Sigmoid colon (tissue), 7 donors: ENCODE results near the gene PARP6. TPM values are rescaled to one million over a fixed set of nuclear protein-coding genes. Genes with fewer than 3 reads are reported as not detected.
A peak's percentile ranks its signal among the peaks of the same experiment; 100 is the strongest.

Source experiments
- DNase-seq: peaks from one replicate; pipeline ENCODE4 v3.0.0-alpha.2; 2019
- H3K27ac ChIP-seq, 4 donors: fragments of 200-600 bp; sonication (generic); one replicate each; pipeline ENCODE4 v1.5.1; 2016 to 2019; ENCODE audit warnings: mild to moderate bottlenecking in 1 of 4
- H3K27me3 ChIP-seq, 3 donors: fragments of 200-600 bp; sonication (generic); one replicate each; pipeline ENCODE4 v1.5.1; 2019; ENCODE audit warnings: mild to moderate bottlenecking in 1 of 3
- H3K36me3 ChIP-seq, 4 donors: fragments of 200-600 bp; sonication (generic); one replicate each; pipeline ENCODE4 v1.5.1; 2016 to 2019
- H3K4me1 ChIP-seq, 4 donors: fragments of 200-600 bp; sonication (generic); one replicate each; pipeline ENCODE4 v1.5.1; 2017 to 2019
- H3K4me3 ChIP-seq, 4 donors: fragments of 200-600 bp; sonication (generic); one replicate each; pipeline ENCODE4 v1.5.1; 2017 to 2019; ENCODE audit warnings: mild to moderate bottlenecking in 2 of 4, moderate library complexity in 1 of 4
- H3K9me3 ChIP-seq, 4 donors: fragments of 200-600 bp in 3 of 4; sonication (generic) in 3 of 4; one replicate each; pipeline versions ENCODE4 v1.5.1 to v1.6.1; 2013 to 2019
- EP300 ChIP-seq, 4 donors: sonication (generic); formaldehyde crosslinking; IDR thresholded peaks; one replicate each; pipeline ENCODE4 v1.6.1; 2017; ENCODE audit warnings: antibody characterized with exemption in 4 of 4
- POLR2A ChIP-seq, 2 donors: fragments of 450-650 bp; IDR thresholded peaks; one replicate each; pipeline ENCODE4 v1.6.1; 2016; ENCODE audit warnings: antibody characterized with exemption in 2 of 2, mild to moderate bottlenecking in 2 of 2, moderate library complexity in 2 of 2
- POLR2AphosphoS5 ChIP-seq, 4 donors: sonication (generic); formaldehyde crosslinking; IDR thresholded peaks; one replicate each; pipeline ENCODE4 v1.6.1; 2017; ENCODE audit warnings: antibody characterized with exemption in 4 of 4
- WGBS, 2 donors: extraction: QIAGEN DNeasy Blood & Tissue Kit; methylation state at CpG; one replicate each; pipeline ENCODE4 v1.1.7; 2013; 5-methylcytosine and 5-hydroxymethylcytosine counted together
- intact Hi-C: fragments of 100-400 bp; cut with DNase I; formaldehyde crosslinking; loops from one replicate; pipeline ENCODE4 v1.15.1; 2023
- polyA plus RNA-seq, 3 donors: library from polyadenylated mRNA; stranded (reverse); fragments of 200-250 nt; gene quantifications; one replicate each; pipeline ENCODE4 v1.2.3, GENCODE V29; 2013
- total RNA-seq, 4 donors: library from RNA; depleted of rRNA; stranded (reverse); fragments of >200 nt; gene quantifications; one replicate each; pipeline ENCODE4 v1.1.0, GENCODE V29; 2016
- TF ChIP-seq, protein P1 (sequence below), 4 experiments: fragments of 450-650 bp in 3 of 4; fragments of 200-600 bp in 1 of 4; IDR thresholded peaks; one replicate each; pipeline ENCODE4 v1.5.1; 2016 to 2019; ENCODE audit warnings: antibody characterized with exemption in 4 of 4, mild to moderate bottlenecking in 3 of 4, moderate library complexity in 2 of 4
- donor health status: healthy with polysubstance abuse.
- donor health status: Bipolar disorder and iron deficiency.
- donor health status: healthy.

PARP6 gene
- total and polyA plus RNA-seq, 7 donors = 12.5 to 103 (median 41.5) TPM

DNA sequence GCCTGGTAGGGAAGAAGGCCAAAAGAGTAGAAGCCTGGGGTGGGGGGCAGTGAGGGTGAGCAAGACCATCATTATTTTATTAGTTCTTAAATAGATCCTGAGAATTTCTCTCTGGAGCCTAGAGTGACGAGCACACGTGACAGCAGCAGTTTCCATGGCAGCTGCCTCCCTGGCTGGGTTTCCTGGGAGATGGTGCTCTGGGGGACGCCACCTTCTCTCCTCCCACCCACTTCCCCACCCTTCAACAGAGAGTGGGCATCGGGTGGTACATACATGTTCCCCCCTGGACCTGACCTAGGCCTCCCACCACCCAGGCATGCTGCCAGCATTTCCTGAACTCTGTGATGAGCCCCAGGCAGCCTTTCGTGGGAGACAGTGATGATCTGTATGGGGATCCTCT is 34.7 kb upstream of the PARP6 start:
- TF ChIP-seq, protein P1, sequence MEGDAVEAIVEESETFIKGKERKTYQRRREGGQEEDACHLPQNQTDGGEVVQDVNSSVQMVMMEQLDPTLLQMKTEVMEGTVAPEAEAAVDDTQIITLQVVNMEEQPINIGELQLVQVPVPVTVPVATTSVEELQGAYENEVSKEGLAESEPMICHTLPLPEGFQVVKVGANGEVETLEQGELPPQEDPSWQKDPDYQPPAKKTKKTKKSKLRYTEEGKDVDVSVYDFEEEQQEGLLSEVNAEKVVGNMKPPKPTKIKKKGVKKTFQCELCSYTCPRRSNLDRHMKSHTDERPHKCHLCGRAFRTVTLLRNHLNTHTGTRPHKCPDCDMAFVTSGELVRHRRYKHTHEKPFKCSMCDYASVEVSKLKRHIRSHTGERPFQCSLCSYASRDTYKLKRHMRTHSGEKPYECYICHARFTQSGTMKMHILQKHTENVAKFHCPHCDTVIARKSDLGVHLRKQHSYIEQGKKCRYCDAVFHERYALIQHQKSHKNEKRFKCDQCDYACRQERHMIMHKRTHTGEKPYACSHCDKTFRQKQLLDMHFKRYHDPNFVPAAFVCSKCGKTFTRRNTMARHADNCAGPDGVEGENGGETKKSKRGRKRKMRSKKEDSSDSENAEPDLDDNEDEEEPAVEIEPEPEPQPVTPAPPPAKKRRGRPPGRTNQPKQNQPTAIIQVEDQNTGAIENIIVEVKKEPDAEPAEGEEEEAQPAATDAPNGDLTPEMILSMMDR (IDR thresholded peaks at IDR 0.05) = no peak
- no peaks in the 10 kb centered on the region for H3K9me3 ChIP-seq
- DNase-seq = peak; percentile 7
- H3K4me3 ChIP-seq = no peak overlapping the region
- H3K27me3 ChIP-seq = no peaks in the 10 kb centered on the region
- 78 to 84% methylated on average over 5 of the region's 5 CpGs for WGBS, 2 donors
- intact Hi-C loops = no loop called here
- no peaks in the 10 kb centered on the region for H3K4me1 ChIP-seq
- no peak overlapping the region for H3K27ac ChIP-seq
- no peaks in the 10 kb centered on the region for H3K36me3 ChIP-seq

DNA sequence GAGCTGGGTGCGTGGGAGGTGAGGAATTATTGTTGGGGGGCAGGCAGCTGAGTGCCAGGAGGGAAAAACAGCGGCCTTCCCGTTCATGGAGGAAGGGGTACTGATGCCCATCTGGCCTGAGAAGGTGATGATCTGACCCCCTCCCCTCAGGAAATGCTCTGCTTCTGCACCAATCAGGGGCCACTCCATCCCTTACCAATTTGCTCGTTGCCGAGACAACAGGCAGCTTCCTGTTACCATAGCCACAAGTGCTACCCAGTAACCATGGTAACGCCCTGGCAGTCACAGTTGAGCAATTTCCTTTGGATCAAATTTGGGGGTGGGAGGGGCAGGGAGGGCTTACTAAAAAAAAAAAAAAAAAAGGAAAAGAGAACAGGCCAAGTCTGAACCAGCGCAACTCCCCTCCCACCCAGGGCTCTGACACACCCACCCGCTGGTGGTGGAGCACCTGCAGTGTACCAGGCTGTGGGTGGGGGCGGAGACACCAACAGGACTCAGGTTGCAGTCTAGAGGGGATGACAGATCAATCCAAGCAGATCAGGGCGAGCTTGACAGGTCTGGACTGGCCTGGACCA is 33.9 kb upstream of the PARP6 start:
- Histone ChIP-seq H3K9me3 (no peaks in the 10 kb centered on the region), H3K27ac (no peak overlapping the region), H3K4me3 (no peak overlapping the region), H3K4me1 (no peaks in the 10 kb centered on the region), H3K36me3 (no peaks in the 10 kb centered on the region), H3K27me3 (no peaks in the 10 kb centered on the region)
- TF ChIP-seq POLR2AphosphoS5 (IDR thresholded peaks at IDR 0.05) (no peak), POLR2A (IDR thresholded peaks at IDR 0.05) (no peak), EP300 (IDR thresholded peaks at IDR 0.05) (no peak)
- TF ChIP-seq, protein P1 (IDR thresholded peaks at IDR 0.05) = no peak
- 65 to 86% methylated on average over 10 of the region's 10 CpGs for WGBS, 2 donors
- intact Hi-C loops = no loop called here
- peak; percentile 57 for DNase-seq

DNA sequence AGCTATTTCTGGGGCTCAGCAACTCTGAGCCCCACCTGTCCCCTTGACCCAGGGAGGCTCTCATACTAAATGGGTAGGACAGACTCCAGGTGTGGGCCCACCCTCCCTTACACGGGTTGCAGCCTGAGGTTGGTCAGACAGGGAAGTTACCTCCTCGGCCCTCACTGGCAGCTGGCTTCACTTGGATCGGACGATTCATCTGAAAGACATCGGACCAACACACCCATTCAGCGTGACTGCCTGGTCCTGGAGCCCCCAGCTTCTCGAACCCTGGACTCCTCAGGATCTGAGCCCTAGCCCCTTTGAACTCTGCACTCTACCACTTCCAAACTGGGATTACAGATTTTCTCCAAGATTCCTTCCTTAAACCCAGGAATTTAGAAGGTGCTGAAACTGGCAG is 32.2 kb upstream of the PARP6 start:
- H3K36me3 ChIP-seq = no peaks in the 10 kb centered on the region
- no peak overlapping the region for H3K27ac ChIP-seq
- TF ChIP-seq POLR2AphosphoS5 (IDR thresholded peaks at IDR 0.05) (no peak), EP300 (IDR thresholded peaks at IDR 0.05) (no peak), POLR2A (IDR thresholded peaks at IDR 0.05) (no peak)
- TF ChIP-seq, protein P1 (IDR thresholded peaks at IDR 0.05) = no peak
- DNase-seq = no peak
- H3K4me3 ChIP-seq = no peak overlapping the region
- no peaks in the 10 kb centered on the region for H3K4me1 ChIP-seq
- intact Hi-C loops = no loop called here
- no peaks in the 10 kb centered on the region for H3K27me3 ChIP-seq
- 95% methylated on average over 7 of the region's 7 CpGs for WGBS, 2 donors
- H3K9me3 ChIP-seq = no peaks in the 10 kb centered on the region

DNA sequence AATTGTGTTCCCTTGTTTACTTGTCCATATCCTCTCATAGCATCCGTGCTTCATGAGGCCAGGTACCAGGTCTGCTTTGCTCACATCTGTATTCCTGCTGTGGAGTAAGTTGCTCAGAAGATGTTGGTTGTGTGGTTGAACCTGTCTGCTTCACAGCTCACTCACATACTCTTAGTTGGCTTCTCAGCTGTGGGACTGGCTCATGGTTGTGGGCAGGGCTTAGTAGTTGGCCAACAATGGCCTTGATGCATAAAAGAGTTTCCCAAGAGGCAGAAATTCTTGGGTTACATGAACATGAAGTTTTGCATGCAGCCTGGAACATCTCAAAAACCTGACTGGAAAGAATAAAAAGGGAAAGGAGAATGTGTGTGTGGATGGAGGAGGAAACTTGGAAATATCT is 30.6 kb upstream of the PARP6 start:
- H3K4me3 ChIP-seq = no peak overlapping the region
- H3K27me3 ChIP-seq = no peaks in the 10 kb centered on the region
- no peak for DNase-seq
- 62 to 89% methylated on average over 1 of the region's 1 CpG for WGBS, 2 donors
- no peak for TF ChIP-seq EP300 (IDR thresholded peaks at IDR 0.05)
- no peak for TF ChIP-seq POLR2AphosphoS5 (IDR thresholded peaks at IDR 0.05)
- TF ChIP-seq POLR2A (IDR thresholded peaks at IDR 0.05) = no peak
- TF ChIP-seq, protein P1 (IDR thresholded peaks at IDR 0.05) = no peak
- no peaks in the 10 kb centered on the region for H3K4me1 ChIP-seq
- no peaks in the 10 kb centered on the region for H3K36me3 ChIP-seq
- intact Hi-C loops = no loop called here
- H3K9me3 ChIP-seq = no peaks in the 10 kb centered on the region
- H3K27ac ChIP-seq = no peak overlapping the region
